Prostate gland (tissue), 2 donors: ENCODE data around the gene UGT2B10. TPM values are rescaled to one million over a fixed set of nuclear protein-coding genes. Genes with fewer than 3 reads are reported as not detected.

Source experiments
- DNase-seq: peaks from one replicate; pipeline ENCODE4 v3.0.0-alpha.2; 2019; ENCODE audit warnings: low spot score
- H3K27ac ChIP-seq, 2 donors: fragments of 200-600 bp; sonication (generic); 2 replicates each; pipeline ENCODE4 v1.5.1; 2017 to 2019
- H3K27me3 ChIP-seq: fragments of 200-600 bp; sonication (generic); replicated peaks from 2 replicates; pipeline ENCODE4 v1.5.1; 2019; ENCODE audit not compliant: insufficient read depth
- H3K36me3 ChIP-seq, 2 donors: fragments of 200-600 bp; sonication (generic); 1 replicate in 1 of 2; 2 replicates in 1 of 2; pipeline versions ENCODE4 v1.5.1 to v1.8.1; 2017 to 2019
- H3K4me1 ChIP-seq: fragments of 200-600 bp; sonication (generic); replicated peaks from 2 replicates; pipeline ENCODE4 v1.5.1; 2019
- H3K4me3 ChIP-seq, 2 donors: fragments of 200-600 bp; sonication (generic); 2 replicates each; pipeline ENCODE4 v1.5.1; 2017 to 2019
- H3K9me3 ChIP-seq: fragments of 200-600 bp; sonication (generic); 2 replicates; pipeline ENCODE4 v1.5.1; 2017
- POLR2A ChIP-seq: fragments of 450-650 bp; IDR thresholded peaks from one replicate; pipeline ENCODE4 v1.6.1; 2016; ENCODE audit warnings: antibody characterized with exemption, mild to moderate bottlenecking
- POLR2AphosphoS5 ChIP-seq: sonication (generic); formaldehyde crosslinking; IDR thresholded peaks from one replicate; pipeline ENCODE4 v1.6.1; 2017; ENCODE audit warnings: antibody characterized with exemption
- WGBS: methylation state at CpG from one replicate; pipeline ENCODE4 v1.1.5; 2018; 5-methylcytosine and 5-hydroxymethylcytosine counted together
- intact Hi-C: fragments of 100-400 bp; cut with DNase I; formaldehyde crosslinking; loops from one replicate; pipeline ENCODE4 v1.14.2; 2022
- total RNA-seq, 2 donors: library from RNA; depleted of rRNA; stranded (reverse); fragments of >200 nt; gene quantifications; one replicate each; pipeline ENCODE4 v1.1.0, GENCODE V29; 2016
- TF ChIP-seq, protein P1 (sequence below), 4 experiments: fragments of 200-600 bp in 2 of 4; fragments of 450-650 bp in 2 of 4; sonication (generic) in 2 of 4; IDR thresholded peaks; 1 replicate in 3 of 4; 2 replicates in 1 of 4; pipeline ENCODE4 v1.5.1; 2016 to 2019; ENCODE audit warnings: antibody characterized with exemption in 4 of 4, mild to moderate bottlenecking in 2 of 4, moderate library complexity in 2 of 4

The UGT2B10 gene
- total RNA-seq, 2 donors from 2014 or later, result not detected

DNA sequence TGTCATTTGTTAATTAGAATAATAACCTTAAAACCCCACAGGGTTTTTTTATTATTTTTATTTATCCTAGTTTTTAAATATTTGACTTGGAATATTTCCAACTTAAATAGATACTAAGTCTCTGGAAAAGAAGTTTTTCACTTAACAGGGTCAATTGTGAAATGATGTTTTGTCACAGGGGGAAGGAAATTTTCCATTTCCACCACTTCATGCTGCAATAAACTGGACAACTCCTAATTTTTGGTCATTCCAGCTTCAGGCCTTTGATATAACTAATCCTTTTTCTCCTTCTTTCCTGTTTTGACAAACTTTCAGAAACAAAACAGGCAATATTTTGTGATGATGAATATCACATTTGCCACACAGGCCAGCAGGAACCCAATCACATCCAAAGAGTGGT, 45.3 kb downstream of the UGT2B10 start:
- Histone ChIP-seq H3K27ac (no peak overlapping the region), H3K27me3 (no peaks in the 10 kb centered on the region), H3K36me3 (no peaks in the 10 kb centered on the region), H3K4me3 (no peak overlapping the region), H3K9me3 (no peaks in the 10 kb centered on the region), H3K4me1 (no peaks in the 10 kb centered on the region)
- no peak for TF ChIP-seq POLR2AphosphoS5
- TF ChIP-seq, protein P1, sequence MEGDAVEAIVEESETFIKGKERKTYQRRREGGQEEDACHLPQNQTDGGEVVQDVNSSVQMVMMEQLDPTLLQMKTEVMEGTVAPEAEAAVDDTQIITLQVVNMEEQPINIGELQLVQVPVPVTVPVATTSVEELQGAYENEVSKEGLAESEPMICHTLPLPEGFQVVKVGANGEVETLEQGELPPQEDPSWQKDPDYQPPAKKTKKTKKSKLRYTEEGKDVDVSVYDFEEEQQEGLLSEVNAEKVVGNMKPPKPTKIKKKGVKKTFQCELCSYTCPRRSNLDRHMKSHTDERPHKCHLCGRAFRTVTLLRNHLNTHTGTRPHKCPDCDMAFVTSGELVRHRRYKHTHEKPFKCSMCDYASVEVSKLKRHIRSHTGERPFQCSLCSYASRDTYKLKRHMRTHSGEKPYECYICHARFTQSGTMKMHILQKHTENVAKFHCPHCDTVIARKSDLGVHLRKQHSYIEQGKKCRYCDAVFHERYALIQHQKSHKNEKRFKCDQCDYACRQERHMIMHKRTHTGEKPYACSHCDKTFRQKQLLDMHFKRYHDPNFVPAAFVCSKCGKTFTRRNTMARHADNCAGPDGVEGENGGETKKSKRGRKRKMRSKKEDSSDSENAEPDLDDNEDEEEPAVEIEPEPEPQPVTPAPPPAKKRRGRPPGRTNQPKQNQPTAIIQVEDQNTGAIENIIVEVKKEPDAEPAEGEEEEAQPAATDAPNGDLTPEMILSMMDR (IDR thresholded peaks at IDR 0.05), result no peak
- TF ChIP-seq POLR2A, result no peak
- no peak for DNase-seq
- intact Hi-C loops, result no loop called here

GRCh38 chr4:68864438-68865187, 48.8 kb downstream of the UGT2B10 start:
- Histone ChIP-seq H3K4me1 (no peaks in the 10 kb centered on the region), H3K4me3 (no peak overlapping the region), H3K36me3 (no peaks in the 10 kb centered on the region), H3K27ac (peak overlapping the region; percentile 49 to 67), H3K27me3 (no peaks in the 10 kb centered on the region), H3K9me3 (no peaks in the 10 kb centered on the region)
- 38% methylated on average over 6 of the region's 6 CpGs for WGBS
- intact Hi-C loops, result no loop called here
- DNase-seq, result peak; percentile 28
- no peak for TF ChIP-seq POLR2AphosphoS5
- TF ChIP-seq POLR2A, result no peak
- TF ChIP-seq, protein P1 (IDR thresholded peaks at IDR 0.05), result no peak

GRCh38 chr4:68865188-68865638, 49.4 kb downstream of the UGT2B10 start:
- Histone ChIP-seq H3K27me3 (no peaks in the 10 kb centered on the region), H3K27ac (peak overlapping the region; percentile 49 to 67), H3K9me3 (no peaks in the 10 kb centered on the region), H3K36me3 (no peaks in the 10 kb centered on the region), H3K4me1 (no peaks in the 10 kb centered on the region), H3K4me3 (no peak overlapping the region)
- intact Hi-C loops, result no loop called here
- peak; percentile 29 for DNase-seq
- peak; percentile 70 for TF ChIP-seq POLR2AphosphoS5
- TF ChIP-seq, protein P1 (IDR thresholded peaks at IDR 0.05), result no peak
- 34% methylated on average over 4 of the region's 4 CpGs for WGBS

DNA sequence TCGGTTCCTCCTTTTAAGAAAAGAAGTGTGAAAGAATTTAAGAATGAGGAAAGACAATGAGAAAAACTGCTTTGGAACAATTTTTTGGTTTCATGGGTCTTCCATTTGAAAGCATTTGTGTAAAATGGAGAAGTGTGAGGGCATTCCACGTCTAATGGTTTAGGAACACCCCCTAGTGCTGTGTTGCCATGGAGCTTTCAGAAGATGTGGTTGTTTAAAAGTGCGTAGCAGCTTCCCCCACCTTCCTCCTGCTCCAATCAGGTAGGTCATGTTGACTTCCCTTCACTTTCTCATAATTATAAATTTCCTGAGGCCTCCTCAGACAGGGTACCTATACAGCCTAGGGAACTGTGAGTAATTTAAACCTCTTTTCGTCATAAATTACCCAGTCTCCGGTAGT, 50.0 kb downstream of the UGT2B10 start:
- DNase-seq, result no peak
- Histone ChIP-seq H3K4me3 (no peak overlapping the region), H3K27me3 (no peaks in the 10 kb centered on the region), H3K36me3 (no peaks in the 10 kb centered on the region), H3K27ac (peak overlapping the region; percentile 49 to 67), H3K4me1 (no peaks in the 10 kb centered on the region), H3K9me3 (no peaks in the 10 kb centered on the region)
- intact Hi-C loops, result no loop called here
- 55% methylated on average over 5 of the region's 5 CpGs for WGBS
- TF ChIP-seq POLR2AphosphoS5 (no peak), POLR2A (no peak)
- TF ChIP-seq, protein P1 (IDR thresholded peaks at IDR 0.05), result no peak

DNA sequence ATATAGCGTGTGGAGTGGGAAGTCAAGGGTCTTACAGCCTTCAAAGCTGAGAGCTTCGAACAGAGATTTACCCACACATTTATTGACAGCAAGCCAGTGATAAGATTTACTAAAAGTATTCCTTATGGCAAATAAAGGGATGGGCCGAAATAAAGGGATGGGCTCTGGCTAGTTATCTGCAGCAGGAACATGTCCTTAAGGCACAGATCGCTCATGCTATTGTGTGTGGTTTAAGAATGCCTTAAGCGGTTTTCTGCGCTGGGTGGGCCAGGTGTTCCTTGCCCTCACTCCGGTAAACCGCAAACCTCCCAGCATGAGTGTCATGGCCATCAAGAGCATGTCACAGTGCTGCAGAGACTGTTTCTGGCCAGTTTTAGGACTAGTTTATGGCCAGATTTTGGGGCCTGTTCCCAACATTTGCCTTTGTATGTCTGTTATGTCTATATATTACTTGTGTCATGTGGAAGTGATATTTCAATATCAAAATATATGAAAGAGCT, 53.5 kb downstream of the UGT2B10 start:
- 93% methylated on average over 8 of the region's 8 CpGs for WGBS
- Histone ChIP-seq H3K36me3 (no peaks in the 10 kb centered on the region), H3K9me3 (no peaks in the 10 kb centered on the region), H3K4me1 (no peaks in the 10 kb centered on the region), H3K4me3 (no peak overlapping the region), H3K27ac (no peak overlapping the region), H3K27me3 (no peaks in the 10 kb centered on the region)
- TF ChIP-seq, protein P1 (IDR thresholded peaks at IDR 0.05), result no peak
- no peak for TF ChIP-seq POLR2A
- TF ChIP-seq POLR2AphosphoS5, result no peak
- no peak for DNase-seq
- intact Hi-C loops, result no loop called here
